Peyer's patch (tissue), 4 donors: ENCODE measurements around the gene CD44.

ENCODE experiments used
- CTCF ChIP-seq, 6 experiments: fragments of 450-650 bp in 4 of 6; fragments of 200-600 bp in 2 of 6; sonication (generic) in 1 of 6; IDR thresholded peaks; one replicate each; pipeline ENCODE4 v1.5.1; 2017 to 2019; ENCODE audit warnings: antibody characterized with exemption in 6 of 6, mild to moderate bottlenecking in 3 of 6, moderate library complexity in 1 of 6
- POLR2A ChIP-seq, 2 donors: fragments of 450-650 bp; IDR thresholded peaks; one replicate each; pipeline ENCODE4 v1.5.1; 2017; ENCODE audit warnings: antibody characterized with exemption in 2 of 2, mild to moderate bottlenecking in 2 of 2, moderate library complexity in 2 of 2

GRCh38 chr11:35235498-35235897, 96.5 kb downstream of the CD44 start:
- TF ChIP-seq POLR2A (IDR thresholded peaks at IDR 0.05): no peak
- no peak for TF ChIP-seq CTCF (IDR thresholded peaks at IDR 0.05)
